GM19463 (cell line): ENCODE results near the gene FAM83G.

ENCODE experiments used
- ATAC-seq: cut with Tn5 transposase; IDR thresholded peaks from one replicate; pipeline ENCODE4 v1.9.1; 2021; ENCODE audit warnings: mild to moderate bottlenecking, moderate library complexity; ENCODE audit not compliant: unreplicated experiment

The FAM83G gene

DNA sequence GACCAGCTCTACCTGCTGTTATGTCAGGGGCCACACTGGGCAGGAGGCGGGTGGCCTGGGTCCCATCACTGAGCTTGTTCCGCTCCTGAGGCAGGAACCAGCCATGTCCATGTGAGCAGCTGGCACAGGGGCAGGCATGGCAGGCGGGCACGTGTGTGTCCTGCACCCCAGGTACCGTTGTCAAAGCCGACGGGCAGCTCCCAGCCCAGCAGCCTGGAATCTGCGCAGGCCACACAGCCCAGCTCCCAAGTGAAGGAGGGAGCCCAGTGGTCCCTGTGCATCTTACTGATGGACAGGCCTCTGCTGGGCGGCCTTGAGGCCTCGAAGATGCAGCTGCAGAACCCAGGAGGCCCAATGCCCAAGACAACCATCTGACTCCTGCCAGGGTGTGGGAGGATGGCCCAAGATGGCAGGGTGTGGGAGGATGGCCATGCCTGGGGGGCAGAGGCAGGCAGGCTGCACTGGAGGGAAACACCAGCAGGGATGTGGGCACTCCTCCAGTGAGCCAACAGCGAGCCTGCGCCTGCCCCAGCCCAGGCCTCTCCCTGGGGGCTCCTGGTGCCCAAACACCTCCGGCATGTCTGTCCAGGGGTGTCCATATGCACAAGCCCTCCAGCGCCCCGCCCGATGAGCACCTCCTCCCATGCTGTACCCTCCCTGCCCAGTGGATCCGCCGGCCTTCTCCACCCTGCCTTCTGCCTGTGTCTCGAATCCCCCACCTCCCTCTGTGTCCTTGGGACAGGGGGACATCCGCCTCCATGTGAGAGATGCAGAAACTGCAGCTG, 12.8 kb downstream of the FAM83G start:
- no peak for ATAC-seq

GRCh38 chr17:18990331-18990730, 14.2 kb downstream of the FAM83G start:
- no peak for ATAC-seq

- ATAC-seq = no peak
Measured at GRCh38 chr17:18988546-18989173, 15.9 kb downstream of the FAM83G start.

- no peak for ATAC-seq
Measured at GRCh38 chr17:18987862-18988545, 16.6 kb downstream of the FAM83G start.

GRCh38 chr17:18987230-18987610, 17.3 kb downstream of the FAM83G start:
- no peak for ATAC-seq

- ATAC-seq = no peak
Measured at GRCh38 chr17:18986541-18987229, 17.9 kb downstream of the FAM83G start.

DNA sequence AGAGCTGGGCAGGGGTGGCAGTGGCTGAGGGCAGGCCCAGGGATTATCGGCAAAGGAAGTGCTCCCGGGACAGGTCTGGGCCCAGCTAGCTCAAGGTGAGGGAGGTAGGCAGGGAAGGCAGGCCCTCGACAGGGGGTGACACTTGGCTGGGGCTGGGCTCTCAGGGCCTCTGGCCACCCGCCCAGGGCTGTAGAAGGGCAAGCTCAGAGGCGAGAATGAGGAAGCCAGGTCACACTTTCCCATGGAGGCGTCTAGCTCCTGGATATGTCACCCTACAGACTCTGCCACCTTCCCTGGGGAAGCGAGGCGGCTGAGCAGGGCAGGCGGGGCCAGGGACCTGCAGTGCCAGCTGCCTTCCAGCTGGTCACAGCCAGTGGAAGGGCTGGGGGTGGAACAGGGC, 19.1 kb downstream of the FAM83G start:
- ATAC-seq = no peak

GRCh38 chr17:18984273-18985114, 20.1 kb downstream of the FAM83G start:
- no peak for ATAC-seq

- ATAC-seq = no peak
Measured at GRCh38 chr17:18981642-18982424, 22.7 kb downstream of the FAM83G start.

DNA sequence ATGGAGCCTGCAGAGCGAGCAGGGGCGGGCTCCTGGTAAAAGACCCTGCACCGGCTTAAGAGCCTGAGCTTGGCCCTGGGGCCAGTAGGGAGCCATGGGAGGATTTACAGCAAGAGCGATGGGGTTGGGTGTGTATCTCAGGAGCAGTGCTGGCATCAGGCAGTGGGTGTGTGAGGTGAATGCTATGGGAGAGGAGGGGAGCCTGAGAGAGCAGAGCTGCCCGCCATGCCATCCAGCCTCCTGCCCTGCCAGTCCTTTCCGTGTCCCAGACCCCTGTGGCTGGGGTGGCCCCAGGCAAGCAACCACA, 23.3 kb downstream of the FAM83G start:
- no peak for ATAC-seq

- no peak for ATAC-seq
Measured at GRCh38 chr17:18980682-18981334, 23.8 kb downstream of the FAM83G start.

GRCh38 chr17:18978655-18979054, 25.9 kb downstream of the FAM83G start:
- no peak for ATAC-seq

DNA sequence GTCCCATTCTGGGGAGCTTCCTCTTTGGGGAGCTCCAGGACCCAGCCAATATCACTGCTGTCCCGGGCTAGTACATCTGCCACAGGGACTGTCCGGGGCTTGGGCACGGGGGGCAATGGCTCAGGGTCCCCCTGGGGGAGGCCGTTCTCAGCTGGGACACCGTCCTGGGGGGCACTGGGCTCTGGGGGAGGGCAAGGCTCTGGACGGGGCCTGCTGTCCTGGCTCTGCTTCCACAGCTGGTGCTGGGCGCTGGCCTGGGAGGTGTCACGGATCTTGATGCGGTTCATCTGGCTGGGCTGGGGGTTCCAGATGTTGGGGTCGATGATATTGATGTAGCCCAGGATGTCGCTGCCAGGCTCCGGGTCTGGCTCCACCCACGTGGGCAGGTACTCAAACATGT, 26.5 kb downstream of the FAM83G start:
- no peak for ATAC-seq

DNA sequence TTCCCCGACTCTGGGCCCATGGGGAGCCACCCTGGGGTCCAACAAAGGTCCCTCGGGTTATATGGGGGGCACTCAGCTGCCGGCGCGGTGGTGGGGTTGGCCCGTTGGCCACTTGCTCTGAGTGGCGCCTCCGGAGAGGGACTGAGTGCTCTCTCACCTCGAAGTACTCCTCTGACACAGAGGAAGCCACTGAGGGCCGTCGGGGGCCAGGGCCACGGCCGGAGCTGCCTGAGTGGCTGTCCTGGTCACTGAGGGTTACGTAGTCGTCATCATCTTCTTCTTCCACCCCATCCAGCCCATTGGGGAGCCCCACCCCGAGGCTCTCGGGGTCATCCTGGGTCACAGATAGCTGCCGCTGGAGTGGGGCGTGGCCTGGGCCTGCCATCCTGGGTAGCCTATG, 26.9 kb downstream of the FAM83G start:
- ATAC-seq = no peak

DNA sequence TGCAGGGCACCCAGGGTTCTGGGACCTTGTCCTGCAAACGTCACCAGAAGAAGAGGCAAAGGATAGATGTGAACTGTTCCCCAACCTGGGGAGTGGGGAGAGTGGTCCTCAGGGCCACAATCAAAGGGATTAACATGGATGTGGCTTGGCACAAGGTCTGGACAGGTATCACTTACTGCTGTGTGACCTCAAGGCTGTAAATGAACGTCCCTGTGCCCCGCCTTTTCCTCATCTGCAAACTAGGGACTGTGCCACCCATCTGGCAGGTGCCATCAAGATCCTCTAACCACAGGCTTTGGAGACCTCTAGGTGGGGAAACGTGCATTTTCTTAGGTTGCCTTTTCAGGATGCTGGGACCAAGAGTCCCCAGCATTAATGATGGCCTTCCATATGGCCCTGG, 27.5 kb downstream of the FAM83G start:
- ATAC-seq = no peak

- no peak for ATAC-seq
Measured at GRCh38 chr17:18976201-18976600, 28.4 kb downstream of the FAM83G start.

- no peak for ATAC-seq
Measured at GRCh38 chr17:18975597-18975996, 29.0 kb downstream of the FAM83G start.

GRCh38 chr17:18974407-18975149, 30.0 kb downstream of the FAM83G start:
- ATAC-seq = no peak

DNA sequence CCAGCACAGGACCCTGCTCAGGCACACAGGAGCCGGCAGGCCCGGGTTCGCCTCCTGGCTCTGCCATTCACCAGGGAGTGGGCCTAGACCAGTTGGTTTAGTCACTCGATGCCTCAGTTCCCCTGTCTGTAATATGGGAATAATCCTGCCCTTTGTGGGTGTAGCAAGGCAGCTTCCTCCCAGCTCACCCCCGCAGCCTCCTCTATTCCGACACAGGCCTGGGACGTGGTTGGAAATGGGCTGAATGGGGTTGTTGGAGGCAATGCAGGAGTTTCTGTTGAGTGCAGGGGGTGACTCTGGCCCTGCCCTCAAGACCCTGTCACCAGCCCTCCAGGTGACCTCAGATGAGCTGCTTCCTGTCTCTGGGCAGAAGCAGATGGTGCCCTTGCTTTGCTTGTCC, 32.8 kb downstream of the FAM83G start:
- ATAC-seq = no peak
